ENCODE data around the gene MAP2K2.

- TF ChIP-seq CTCF (IDR thresholded peaks at IDR 0.05; ENCODE audit: low read depth, low read length), result no peak
- TF ChIP-seq MYC (IDR thresholded peaks at IDR 0.05; ENCODE audit: low read depth, low read length), result no peak
Observed at GRCh38 chr19:4061683-4062418, 62.1 kb downstream of the MAP2K2 start.

Measured in NB4 (cell line).